Measurements from ENCODE around the gene PSMC3. TPM values are rescaled to one million over a fixed set of nuclear protein-coding genes. Genes with fewer than 3 reads are reported as not detected.

The PSMC3 gene
- polyA plus RNA-seq, 1 experiment: 290 TPM

DNA sequence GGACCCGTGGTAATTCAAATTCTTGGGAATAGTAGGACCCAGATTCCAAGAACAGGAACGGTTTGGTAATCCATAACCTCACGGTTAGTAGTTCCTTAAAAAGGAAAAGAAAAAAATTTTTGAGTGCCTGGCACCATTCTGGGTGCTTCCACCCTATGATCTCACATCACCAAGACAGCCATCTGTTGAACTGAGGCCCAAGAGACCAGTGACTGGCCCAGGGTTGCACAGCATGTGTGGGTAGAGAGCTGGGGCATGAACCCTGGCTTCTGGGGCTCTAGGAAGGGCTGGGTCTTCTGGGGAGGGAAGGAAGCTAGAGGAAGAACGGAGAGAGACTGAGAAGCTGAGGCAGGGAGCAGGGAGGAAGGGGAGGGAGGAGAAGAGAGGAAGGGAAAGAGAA lies 43.2 kb downstream of the PSMC3 start:
- no peak overlapping the region for H3K27ac ChIP-seq (ENCODE audit: low read depth, low read length)
- no peaks in the 10 kb centered on the region for H3K9me3 ChIP-seq (ENCODE audit: control insufficient read depth, insufficient read depth, low read length)
- TF ChIP-seq, protein P1, sequence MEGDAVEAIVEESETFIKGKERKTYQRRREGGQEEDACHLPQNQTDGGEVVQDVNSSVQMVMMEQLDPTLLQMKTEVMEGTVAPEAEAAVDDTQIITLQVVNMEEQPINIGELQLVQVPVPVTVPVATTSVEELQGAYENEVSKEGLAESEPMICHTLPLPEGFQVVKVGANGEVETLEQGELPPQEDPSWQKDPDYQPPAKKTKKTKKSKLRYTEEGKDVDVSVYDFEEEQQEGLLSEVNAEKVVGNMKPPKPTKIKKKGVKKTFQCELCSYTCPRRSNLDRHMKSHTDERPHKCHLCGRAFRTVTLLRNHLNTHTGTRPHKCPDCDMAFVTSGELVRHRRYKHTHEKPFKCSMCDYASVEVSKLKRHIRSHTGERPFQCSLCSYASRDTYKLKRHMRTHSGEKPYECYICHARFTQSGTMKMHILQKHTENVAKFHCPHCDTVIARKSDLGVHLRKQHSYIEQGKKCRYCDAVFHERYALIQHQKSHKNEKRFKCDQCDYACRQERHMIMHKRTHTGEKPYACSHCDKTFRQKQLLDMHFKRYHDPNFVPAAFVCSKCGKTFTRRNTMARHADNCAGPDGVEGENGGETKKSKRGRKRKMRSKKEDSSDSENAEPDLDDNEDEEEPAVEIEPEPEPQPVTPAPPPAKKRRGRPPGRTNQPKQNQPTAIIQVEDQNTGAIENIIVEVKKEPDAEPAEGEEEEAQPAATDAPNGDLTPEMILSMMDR (IDR thresholded peaks at IDR 0.05; ENCODE audit: low read depth, low read length): no peak
- H3K4me3 ChIP-seq (ENCODE audit: low read depth, low read length): no peak overlapping the region
- POLR2A ChIA-PET: no interaction called here
- DNase-seq (ENCODE audit: low read depth, low spot score): no peak
- CTCF ChIA-PET: interaction anchor here (0.6 to 2.0 kb wide), 2 partner anchors 9 to 71 kb away, joined by 6 to 11 read pairs; no protein-coding TSS in a partner anchor
- H3K27me3 ChIP-seq (ENCODE audit: control insufficient read depth, insufficient read depth, low read length): no peaks in the 10 kb centered on the region

DNA sequence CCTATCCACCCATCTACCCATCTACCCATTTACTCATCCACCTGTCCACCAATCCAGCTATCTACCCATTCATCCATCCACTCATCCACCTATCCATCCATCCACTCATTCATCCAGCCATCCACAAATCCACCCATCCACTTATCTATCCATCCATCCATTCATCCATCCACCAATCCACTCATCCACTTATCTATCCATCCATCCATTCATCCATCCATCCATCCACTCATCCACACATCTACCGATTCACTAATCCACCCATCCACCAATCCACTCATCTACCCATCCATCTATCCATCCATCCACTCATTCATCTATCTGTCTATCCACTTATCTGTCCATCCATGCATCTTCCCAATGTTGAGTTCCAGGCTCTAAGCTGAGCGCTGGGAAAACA lies 46.2 kb downstream of the PSMC3 start:
- no peaks in the 10 kb centered on the region for H3K27me3 ChIP-seq (ENCODE audit: control insufficient read depth, insufficient read depth, low read length)
- H3K9me3 ChIP-seq (ENCODE audit: control insufficient read depth, insufficient read depth, low read length): no peaks in the 10 kb centered on the region; the same call in 1 of the 2 replicates
- no peak for DNase-seq (ENCODE audit: low read depth, low spot score)
- no peak overlapping the region for H3K27ac ChIP-seq (ENCODE audit: low read depth, low read length)
- ChIA-PET POLR2A (no interaction called here), CTCF (no interaction called here)
- H3K4me3 ChIP-seq (ENCODE audit: low read depth, low read length): no peak overlapping the region
- TF ChIP-seq, protein P1 (IDR thresholded peaks at IDR 0.05; ENCODE audit: low read depth, low read length): no peak

DNA sequence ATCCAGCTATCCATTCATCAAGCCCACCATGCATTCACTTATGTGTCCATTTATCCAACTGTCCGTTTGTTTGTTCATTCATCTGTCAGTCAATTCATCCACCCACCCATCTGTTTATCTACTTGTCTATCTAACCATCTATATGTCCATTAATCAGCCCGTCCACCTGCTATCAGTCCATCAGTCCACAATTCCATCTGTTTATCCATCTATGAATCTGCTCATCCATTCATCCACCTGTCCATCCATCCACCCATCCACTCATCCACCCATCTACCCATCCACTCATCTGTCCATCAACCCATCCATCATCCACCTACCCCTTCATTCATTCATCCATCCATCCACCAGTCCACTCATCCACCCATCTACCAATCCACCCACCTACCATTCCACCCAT lies 46.9 kb downstream of the PSMC3 start:
- H3K9me3 ChIP-seq (ENCODE audit: control insufficient read depth, insufficient read depth, low read length): no peaks in the 10 kb centered on the region; the same call in 1 of the 2 replicates
- TF ChIP-seq, protein P1 (IDR thresholded peaks at IDR 0.05; ENCODE audit: low read depth, low read length): no peak
- no peak overlapping the region for H3K27ac ChIP-seq (ENCODE audit: low read depth, low read length)
- ChIA-PET POLR2A (no interaction called here), CTCF (no interaction called here)
- no peak overlapping the region for H3K4me3 ChIP-seq (ENCODE audit: low read depth, low read length)
- no peaks in the 10 kb centered on the region for H3K27me3 ChIP-seq (ENCODE audit: control insufficient read depth, insufficient read depth, low read length)
- DNase-seq (ENCODE audit: low read depth, low spot score): no peak

DNA sequence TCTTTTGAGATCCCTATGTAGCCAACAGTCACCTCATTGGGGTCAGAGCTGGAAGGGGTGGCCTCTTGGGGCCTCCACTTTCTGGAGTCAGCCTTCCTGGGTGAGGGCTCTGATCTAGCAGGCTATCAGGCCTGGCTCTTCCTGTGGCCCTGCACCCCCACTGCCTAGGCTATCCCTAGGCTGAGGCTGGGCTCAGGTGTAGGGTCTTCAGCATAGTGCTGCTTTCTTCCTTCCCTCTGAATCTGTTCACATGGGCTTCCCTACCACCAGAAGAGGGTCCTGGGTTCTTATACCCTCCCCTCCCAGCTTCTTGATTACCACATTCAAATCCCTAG lies 47.4 kb downstream of the PSMC3 start:
- H3K27me3 ChIP-seq (ENCODE audit: control insufficient read depth, insufficient read depth, low read length): no peaks in the 10 kb centered on the region
- no peaks in the 10 kb centered on the region; the same call in 1 of the 2 replicates for H3K9me3 ChIP-seq (ENCODE audit: control insufficient read depth, insufficient read depth, low read length)
- TF ChIP-seq, protein P1 (IDR thresholded peaks at IDR 0.05; ENCODE audit: low read depth, low read length): no peak
- DNase-seq (ENCODE audit: low read depth, low spot score): no peak
- no peak overlapping the region for H3K4me3 ChIP-seq (ENCODE audit: low read depth, low read length)
- CTCF ChIA-PET: no interaction called here
- H3K27ac ChIP-seq (ENCODE audit: low read depth, low read length): no peak overlapping the region
- POLR2A ChIA-PET: no interaction called here

DNA sequence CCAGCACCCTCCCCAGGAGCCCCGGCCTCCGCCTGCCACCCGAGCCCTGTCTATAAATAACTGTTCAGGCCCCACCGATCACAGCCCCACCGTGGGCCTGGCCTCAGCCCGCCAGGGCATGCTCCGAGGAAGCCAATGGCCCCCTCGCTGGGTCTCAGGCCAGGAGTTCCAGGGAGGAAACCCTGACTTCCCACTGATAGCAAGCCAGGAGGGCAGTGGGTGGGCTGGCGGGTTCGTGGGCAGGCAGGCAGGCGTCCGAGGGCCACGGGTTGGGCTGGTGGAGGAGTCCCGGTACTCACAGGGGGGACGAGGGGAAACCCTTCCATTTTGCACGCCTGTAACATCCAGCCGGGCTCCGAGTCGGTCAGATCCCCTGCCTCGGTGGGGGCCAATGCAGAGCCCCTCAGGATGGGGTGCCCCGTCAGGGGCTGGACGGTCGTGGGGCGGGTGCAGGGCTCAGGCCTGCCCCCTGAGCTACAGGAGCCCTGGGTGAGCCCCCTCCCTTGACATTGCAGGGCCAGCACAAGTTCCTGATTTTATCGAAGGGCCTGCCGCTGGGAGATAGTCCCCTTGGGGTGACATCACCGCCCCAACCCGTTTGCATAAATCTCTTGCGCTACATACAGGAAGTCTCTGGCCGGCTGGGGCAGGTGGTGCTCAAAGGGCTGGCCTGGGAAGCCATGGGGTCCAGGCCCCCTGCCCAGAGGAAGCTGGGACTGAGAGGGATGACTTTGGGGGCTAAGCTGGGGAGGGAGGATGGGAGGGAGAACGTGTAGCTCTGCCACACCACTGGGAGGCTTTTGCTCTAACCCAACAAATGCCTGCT lies 48.0 kb downstream of the PSMC3 start, which contains the start of gene SPI1:
Gene SPI1, minus strand, starts transcription at position 538 of the 826 bp plus-strand sequence. Its CDS starts 194 bp downstream, at position 344.
- Histone ChIP-seq H3K4me3 (ENCODE audit: low read depth, low read length) (no peak within 1 kb of the TSS), H3K27me3 (ENCODE audit: control insufficient read depth, insufficient read depth, low read length) (no peaks in the 10 kb centered on the region), H3K9me3 (ENCODE audit: control insufficient read depth, insufficient read depth, low read length) (no peaks in the 10 kb centered on the region; the same call in 1 of the 2 replicates), H3K27ac (ENCODE audit: low read depth, low read length) (no peak within 1 kb of the TSS)
- no peak for DNase-seq (ENCODE audit: low read depth, low spot score)
- POLR2A ChIA-PET: no interaction called here
- CTCF ChIA-PET: no interaction called here
- TF ChIP-seq, protein P1 (IDR thresholded peaks at IDR 0.05; ENCODE audit: low read depth, low read length): no peak
